Sciatic nerve (tissue), 2 donors: Measurements from ENCODE around the gene CIBAR2. TPM values are rescaled to one million over a fixed set of nuclear protein-coding genes. Genes with fewer than 3 reads are reported as not detected.

ENCODE experiments used
- ATAC-seq: fragments of 200-7000 bp; cut with Tn5 transposase; one replicate; pipeline ENCODE4 v1.9.1; 2020; ENCODE audit warnings: mild to moderate bottlenecking, moderate library complexity
- DNase-seq: peaks from one replicate; pipeline ENCODE4 v3.0.0-alpha.2; 2020; ENCODE audit warnings: low spot score
- intact Hi-C: fragments of 100-400 bp; cut with DNase I; formaldehyde crosslinking; loops from one replicate; pipeline ENCODE4 v1.14.2; 2022
- total RNA-seq: library from RNA; stranded (reverse); fragmentation: NEBNext Ultra II Directional; extraction: Animal tissue kit (Norgen Biotek cat#: 25700); gene quantifications from one replicate; pipeline ENCODE4 v1.2.1, GENCODE V29; 2021
- donor health status: DM: no; HTN: no; CAD: no.
- donor health status: DM: no; HTN: no; CAD: no.

Gene CIBAR2
- not detected for total RNA-seq

DNA sequence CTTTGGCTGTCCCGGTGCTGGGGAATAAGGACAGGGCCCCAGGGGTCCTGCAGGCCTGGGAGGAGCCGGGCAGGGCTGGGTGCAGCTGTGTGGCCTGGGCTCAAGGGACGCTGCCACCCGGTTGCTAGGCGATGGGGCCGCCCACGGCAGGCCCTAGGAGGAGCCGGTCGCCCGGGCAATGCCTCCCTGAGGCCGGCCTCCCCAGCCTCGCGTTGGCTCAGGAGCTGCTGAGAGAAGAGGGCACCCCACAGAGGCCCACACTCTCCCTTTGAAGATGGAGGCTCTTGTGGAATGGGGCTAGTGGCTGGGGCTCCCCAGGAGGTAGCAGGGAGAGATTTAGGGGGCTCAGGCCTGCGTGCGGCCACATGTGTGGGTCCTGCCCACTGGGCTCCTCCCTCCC, at the start of gene CIBAR2:
Gene CIBAR2 (minus strand): TSS at position 109 of the 400 bp plus-strand sequence. CDS start 120 bp downstream, outside the sequence.
- no peak for ATAC-seq
- intact Hi-C loops: loop anchor here (10.0 kb wide), 1 partner anchor 602 kb away; no protein-coding TSS in a partner anchor

DNA sequence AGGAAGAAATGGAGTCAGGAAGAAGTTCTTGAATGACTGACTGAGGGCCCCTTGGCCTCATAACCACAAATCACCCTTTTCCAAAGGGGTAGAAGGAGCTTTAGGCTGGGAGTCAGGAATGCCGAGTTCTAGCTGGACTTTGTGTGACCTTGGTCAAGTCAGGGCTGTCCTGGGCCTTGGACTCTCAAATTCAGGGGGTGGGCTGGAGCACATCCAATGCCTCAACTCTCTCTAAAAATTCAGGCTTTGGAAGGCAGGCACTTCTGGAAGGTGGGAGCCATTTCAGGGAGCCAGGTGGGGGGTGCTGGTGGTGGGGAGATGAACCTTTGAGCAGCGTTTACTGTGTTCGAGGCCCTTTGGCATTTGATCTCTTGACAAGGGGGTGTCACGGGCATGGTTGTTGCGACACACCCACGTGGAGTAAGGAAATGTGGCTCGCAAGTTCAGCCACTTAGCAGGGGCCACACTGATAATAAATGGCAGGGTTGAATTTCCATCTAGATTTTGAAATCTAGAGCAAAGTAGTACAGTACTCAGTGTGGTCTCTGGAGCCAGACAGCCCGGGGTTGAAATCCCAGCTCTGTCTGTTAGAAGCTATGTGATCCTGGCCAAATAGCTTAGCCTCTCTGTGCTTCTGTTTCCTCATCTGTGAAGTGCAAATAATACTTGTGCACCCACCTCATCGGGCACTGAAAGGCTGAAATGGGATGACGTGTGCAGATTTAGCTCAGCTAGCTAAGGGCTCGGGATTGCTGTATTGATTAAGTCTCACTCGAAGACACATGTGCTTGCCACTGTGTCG, 47.1 kb upstream of the CIBAR2 start:
- intact Hi-C loops: no loop called here
- no peak for DNase-seq
- ATAC-seq: peak; percentile 29

More for the DNA sequence above, at the start of gene CIBAR2:
- no peak for DNase-seq

DNA sequence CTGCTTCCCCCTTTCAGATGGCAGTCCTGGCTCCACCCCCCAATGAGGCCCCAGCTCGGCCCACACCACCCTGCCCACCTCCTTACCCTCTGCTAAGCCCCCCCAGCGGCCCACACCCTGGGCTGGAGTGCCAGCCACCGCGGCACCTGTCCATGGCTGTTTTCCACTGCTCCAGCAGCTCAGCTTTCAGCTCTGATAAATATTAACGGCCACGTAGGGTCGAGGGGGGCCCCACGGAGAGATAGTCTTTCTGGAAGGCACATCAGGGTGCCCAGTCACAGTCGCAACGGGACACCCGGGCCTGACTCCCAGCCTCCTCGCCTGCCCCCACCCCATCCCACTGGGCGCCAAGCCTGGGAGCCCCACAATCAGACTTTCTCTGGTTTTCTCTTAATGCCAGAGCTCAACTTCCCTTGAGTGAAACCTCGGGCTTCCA, 46.5 kb upstream of the CIBAR2 start:
- intact Hi-C loops: no loop called here
- no peak for ATAC-seq
- no peak for DNase-seq

DNA sequence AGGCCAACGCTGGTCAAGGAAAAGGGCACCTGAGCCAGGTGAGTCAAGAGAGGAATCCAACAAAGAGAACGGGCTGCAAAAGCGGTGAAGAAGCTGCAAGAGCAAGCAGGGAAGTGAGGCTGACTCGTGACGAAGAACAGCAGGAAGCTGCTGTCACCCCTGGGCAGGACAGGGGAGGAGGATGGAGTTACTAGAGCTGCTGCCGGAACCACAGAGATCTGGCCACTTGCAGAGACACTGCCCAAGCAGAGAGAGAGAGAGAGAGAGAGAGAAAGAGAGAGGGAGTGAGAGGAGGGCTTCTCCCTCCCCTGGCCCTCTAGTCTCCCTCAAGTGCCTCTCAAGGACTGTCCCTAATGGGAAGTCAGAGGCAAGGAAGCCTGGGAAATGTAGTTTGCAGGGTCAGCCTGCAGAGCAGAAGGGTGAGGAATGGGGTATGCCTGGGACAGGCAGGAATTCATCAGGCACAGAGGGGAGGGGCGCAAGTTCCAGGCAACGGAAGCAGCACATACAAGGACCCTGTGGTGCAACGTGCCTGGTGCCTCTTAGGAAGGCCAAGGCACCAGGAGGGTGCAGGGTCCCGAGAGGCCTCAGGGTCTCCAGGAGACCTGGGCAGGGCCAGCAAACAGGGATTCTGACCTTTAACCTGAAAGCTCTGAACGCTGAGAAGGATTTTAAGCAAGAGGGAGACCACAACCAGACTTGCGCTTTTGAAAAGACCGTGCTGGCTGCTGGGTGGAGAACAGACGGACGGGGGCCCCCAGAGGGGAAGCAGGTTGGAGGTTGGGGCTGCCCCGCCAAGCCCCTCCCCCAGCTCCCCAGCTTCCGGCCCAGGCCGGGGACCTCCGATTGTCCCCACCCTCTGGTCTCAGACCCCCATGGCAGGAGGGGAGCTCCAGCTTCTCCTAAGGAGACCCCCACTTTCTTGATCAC, 45.8 kb upstream of the CIBAR2 start:
- intact Hi-C loops: no loop called here
- ATAC-seq (peak; percentile 6), DNase-seq (no peak)

DNA sequence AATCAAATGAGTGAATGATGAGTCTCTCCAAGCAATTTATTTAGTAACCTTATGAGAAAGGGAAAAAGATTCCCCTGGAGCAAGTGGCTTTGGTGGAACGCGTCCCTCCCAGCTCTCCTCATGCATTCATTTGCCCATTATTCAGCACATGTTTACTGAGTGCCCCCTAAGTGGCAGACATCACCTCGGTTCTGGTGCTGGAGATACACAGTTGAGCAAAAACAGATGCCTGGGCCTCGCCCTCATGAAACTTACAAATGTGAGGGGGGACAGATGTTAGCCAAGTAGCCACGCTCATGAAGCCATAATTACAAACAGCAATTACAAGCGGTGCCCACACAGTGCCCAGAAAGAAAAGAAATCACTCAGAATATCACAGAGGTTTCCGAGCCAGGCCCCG, 45.1 kb upstream of the CIBAR2 start:
- ATAC-seq (no peak), DNase-seq (no peak)
- intact Hi-C loops: no loop called here

DNA sequence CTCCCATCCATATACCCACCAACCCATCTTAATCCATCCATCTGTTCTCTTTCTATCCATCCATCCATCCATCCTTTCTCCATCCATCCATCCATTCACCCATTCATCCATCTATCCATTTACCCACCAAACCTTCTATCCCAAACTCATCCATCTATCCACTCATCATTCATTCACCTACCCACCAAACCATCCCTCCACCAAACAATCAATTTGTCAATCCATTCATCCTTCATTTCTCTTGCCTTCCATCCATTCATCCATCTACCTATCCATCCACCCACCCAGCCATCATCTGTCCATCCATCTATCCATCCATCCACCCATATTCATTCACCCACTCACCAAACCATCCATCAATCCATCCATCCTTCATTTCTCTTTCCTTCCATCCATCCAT, 44.6 kb upstream of the CIBAR2 start:
- DNase-seq: no peak
- intact Hi-C loops: no loop called here
- no peak for ATAC-seq

DNA sequence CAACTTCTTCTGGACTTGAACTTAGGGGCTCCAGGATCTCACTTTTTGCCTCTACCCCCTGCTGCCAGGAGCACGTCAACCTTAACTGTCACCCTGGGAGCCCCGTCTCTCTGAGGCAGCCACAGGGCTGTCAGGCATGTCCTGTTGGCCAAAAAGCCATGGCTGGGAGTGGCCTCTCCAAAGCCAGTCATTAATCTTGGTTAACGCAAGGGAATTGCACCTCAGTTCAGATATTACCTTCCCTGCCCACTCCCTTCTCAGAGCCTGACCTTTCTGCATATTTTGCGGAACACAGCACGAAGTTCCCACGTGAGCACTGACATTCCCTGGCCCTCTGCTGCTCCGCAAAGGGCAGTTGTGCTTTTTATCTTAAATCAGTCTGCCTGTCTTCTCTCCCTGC, 44.2 kb upstream of the CIBAR2 start:
- ATAC-seq (no peak), DNase-seq (no peak)
- intact Hi-C loops: no loop called here

DNA sequence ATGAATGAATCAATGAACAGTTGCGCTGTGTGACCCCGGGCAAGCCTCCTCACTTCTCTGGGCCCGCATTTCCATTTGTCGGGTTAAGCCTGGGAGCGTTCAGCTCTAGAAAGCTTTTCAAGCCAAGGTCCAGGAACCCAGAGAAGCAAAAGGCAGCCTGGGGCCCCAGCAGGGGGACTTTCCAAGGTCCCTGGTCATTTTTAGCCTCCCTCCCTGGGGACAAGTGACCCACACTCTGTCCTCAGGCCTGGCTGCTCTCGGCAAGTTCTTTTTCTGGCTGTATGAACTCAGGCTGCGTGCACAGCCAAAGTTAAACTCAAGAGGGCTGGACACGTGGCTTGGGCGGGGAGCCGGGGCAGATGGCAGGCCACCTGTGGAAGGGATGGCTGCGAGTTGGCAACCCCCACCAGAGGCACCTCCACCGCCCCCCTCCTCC, 41.4 kb upstream of the CIBAR2 start:
- no peak for DNase-seq
- intact Hi-C loops: no loop called here
- no peak for ATAC-seq

DNA sequence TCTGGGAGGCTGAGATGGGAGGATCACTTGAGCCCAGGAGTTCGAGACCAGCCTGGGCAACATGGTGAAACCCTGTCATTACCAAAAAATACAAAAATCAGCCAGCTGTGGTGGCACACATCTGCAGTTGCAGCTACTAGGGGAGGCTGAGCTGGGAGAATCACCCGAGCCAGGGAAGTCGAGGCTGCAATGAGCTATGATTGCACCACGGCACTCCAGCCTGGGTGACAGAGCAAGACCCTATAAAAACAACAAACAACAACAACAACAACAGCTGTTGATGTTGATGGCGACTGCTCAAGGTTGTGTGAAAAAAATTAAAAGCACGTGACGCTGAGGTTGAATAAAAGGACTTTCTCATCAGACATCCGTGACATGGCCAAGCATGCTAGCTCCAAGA, 40.8 kb upstream of the CIBAR2 start:
- intact Hi-C loops: no loop called here
- no peak for DNase-seq
- no peak for ATAC-seq

DNA sequence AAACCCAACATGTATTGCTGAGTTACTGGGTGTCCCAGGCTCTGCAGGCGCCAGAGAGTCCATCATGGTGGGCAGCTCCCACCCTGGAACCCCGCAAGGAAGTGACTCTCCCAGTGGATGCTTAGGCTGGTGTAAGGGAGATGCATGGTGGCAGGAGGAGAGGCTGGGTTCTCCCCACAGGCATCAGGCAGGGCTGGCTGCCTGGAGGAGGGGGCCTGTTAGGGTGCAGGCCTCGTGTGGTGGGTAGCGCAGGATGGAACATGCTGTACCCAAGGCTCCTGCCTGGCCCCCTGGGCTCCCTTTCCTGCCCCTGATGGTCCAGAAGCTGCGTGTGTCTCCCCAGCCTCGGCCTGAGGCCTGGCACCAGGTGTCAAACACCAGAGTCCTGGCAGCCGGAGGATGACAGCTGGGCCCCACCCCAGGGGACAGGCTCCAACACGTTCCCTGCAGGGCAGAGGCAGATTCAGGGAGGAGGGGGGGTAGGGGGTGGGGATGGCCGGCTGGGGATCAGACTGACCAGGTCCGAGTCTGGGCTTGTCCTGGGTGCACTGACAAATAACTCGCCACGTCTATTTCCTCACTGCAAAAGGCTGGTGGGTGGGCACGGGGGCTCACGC, 40.2 kb upstream of the CIBAR2 start:
- intact Hi-C loops: no loop called here
- no peak for DNase-seq
- peak; percentile 11 for ATAC-seq

DNA sequence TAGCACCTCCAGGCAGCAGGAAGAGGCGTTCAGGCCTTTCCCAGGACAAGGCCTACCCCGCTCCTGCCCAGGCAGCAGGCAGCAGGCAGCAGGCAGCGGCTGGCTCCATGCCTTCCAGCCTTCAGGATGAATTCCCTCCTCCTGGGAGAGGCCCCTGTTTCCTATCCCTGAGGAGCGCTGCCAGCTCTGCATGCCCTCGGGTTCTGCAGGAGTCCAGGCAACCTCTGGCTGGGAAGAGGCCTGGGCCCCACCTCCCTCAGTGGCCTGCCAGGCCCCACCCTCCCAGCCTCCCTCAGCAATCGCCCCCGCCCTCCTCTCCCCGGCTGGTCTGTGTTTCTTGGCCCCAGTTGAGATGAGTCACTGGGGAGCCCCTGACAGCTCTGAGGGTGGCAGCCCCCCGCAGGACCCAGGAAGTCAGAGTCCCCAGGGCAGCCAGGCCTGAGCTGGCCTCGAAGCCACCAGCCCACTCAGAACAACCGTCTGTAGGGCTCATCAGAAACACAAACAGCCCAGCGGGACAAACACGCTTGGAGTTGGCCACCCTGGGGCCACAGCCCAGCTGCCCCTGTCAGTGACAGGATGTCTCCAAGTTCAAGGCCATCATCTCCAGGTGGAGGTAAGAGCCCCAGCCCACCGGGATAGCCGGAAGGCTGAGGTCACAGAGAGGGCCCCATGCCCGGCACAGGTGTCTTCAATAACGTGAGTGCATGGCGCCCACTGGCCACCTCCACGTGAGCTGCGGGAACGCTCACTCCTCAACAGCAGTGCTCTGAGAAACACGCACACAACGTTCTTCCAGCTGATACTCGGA, 39.5 kb upstream of the CIBAR2 start:
- ATAC-seq (peak; percentile 77), DNase-seq (peak; percentile 78)
- intact Hi-C loops: no loop called here

DNA sequence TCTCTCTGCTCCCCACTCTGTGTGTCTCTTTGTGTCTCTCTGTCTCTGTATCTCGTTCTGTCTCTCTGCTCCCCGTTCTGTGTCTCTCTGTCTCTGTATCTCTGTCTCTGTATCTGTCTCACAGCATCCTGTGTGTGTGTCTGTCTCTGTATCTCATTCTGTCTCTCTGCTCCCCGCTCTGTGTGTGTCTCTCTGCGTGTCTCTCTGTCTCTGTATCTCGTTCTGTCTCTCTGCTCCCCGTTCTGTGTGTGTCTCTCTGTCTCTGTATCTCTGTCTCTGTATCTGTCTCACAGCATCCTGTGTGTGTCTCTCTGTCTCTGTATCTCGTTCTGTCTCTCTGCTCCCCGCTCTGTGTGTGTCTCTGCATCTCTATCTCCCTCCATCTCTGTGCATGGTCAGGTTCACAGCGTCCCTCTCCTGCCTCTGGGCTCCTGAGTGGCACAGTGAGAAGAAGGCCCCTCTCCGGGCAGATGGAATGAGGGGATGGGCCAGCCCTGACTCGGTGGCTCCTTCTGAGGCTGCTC, 38.9 kb upstream of the CIBAR2 start:
- intact Hi-C loops: no loop called here
- DNase-seq: no peak
- no peak for ATAC-seq

DNA sequence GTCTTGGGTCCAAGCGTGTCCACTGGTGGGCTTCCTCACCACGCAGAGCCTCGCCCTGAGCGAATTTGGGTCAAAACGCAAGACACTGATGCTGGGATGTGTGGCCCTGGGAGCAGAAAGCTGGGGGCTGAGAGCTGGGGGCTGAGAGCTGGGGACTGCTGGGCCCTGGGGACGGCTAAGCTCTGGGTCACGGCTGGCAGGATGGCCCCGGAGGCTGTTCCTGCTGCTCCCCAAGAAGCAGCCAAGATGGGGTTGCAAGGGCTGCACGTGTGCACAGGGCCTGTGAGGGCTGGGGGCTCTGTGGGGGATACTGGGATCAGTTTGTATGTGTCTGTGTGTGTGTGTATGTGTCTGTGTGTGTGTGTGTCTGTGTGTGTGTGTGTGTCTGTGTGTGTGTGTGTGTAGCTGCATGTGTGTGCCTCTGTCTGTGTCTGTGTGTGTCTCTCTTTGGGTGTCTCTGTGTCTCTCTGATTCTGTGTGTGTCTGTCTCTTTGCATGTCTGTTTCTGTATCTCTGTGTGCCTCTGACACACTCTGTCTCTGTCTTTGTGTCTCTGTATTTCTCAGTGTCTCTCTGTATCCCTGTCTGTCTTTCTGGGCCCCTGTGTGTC, 38.2 kb upstream of the CIBAR2 start:
- DNase-seq (no peak), ATAC-seq (no peak)
- intact Hi-C loops: no loop called here

DNA sequence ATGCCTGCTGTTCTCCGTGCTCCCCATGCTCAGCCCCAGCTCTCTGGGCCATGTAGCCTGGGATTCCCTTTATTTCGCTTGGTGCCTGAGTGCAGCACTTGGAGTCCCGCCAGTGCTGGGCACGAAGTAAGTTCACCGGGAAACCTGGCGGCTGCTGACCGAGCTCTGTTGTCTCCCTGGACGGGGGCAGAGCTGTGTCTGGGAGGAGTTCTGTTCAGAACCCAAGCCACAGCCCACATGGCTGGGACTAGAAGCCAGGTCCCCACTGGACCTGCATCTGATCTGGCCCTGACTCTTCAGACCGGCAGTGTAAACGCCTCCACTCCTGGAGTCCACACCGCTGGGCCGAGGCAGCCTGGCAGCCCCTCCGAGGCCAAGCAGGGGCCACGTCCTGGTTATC, 37.5 kb upstream of the CIBAR2 start:
- intact Hi-C loops: no loop called here
- ATAC-seq (no peak), DNase-seq (no peak)

DNA sequence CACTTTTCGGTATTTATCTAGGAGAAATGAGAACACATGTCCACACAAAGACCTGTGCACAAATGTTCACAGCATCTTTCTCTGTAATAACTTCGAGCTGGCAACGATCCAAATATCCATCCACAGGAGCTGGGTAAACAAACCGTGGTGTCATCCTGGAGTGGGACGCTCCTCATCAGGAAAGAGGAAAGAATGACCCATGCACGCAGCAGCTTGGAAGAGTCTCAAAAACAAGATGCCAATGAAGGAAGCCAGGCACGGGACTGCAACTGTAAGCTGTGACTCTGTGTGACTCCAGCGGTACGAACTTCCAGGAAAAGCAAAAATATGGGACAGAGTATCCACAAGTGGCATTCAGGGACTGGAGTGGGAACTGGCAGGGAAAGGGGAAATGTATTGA, 36.7 kb upstream of the CIBAR2 start:
- ATAC-seq (no peak), DNase-seq (no peak)
- intact Hi-C loops: no loop called here

DNA sequence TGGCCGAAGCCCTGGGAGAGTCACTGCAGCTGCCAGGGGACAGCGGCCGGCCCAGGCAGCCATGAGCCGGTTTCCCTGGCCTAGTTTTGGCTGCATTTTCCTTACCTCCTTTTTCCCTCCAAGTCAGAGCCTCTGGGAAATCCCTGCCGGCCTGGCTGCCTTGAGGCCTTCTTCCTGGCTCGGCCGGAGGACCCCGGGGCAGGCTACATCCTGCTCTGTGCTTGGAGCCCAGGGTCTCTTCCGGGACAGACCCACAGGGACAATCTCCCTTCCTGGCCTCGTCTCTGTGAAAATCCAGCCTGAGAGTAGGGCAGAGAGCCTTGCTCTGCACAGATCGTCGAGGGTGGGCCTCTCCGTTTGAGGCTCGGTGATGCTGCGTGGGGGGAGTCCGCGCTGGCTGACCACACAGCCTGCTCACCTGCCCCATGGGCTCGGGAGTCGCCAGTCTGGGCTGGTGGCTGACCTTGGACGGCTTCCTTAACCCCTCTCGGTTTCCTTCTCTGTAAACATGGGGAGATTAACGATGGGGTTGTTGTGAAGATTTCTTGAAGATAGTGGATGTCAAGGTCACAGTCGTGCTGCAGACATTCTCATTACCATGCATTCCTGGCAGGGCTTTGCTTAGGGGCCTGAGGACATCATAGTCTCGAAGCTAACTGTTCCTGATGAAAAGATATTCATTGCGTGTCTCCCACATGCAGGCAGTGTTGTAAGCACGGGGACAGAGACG, 34.8 kb upstream of the CIBAR2 start:
- ATAC-seq (peak; percentile 66), DNase-seq (no peak)
- intact Hi-C loops: no loop called here

DNA sequence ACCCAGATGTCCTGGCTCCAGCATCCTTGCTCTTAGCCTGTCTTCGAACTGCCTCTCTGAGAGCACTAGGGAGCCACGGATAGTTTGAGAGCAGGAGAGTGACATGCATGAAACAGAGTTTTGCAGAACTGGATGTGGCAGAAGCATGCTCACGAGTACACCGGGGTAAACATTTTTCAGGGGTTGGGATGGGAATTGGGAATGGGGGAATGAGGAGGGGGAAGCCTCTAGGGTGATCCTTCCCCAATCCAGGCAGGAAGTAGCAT, 34.2 kb upstream of the CIBAR2 start:
- no peak for DNase-seq
- intact Hi-C loops: no loop called here
- ATAC-seq: no peak
